GM12891 (cell line): ENCODE measurements around the gene PLEK.

Experiments used
- PAX5 ChIP-seq: IDR thresholded peaks from 2 replicates; pipeline ENCODE4 v1.6.1; 2011; ENCODE audit warnings: low read length, moderate library complexity, mild to moderate bottlenecking; ENCODE audit not compliant: insufficient read depth, severe bottlenecking
- POLR2A ChIP-seq: IDR thresholded peaks from 2 replicates; pipeline ENCODE4 v1.6.1; 2011; ENCODE audit warnings: low read depth, low read length, control low read depth

- TF ChIP-seq PAX5, result no peak
- TF ChIP-seq POLR2A, result 0 out of 2 replicates have a peak, but pooled peaks have one; percentile 5
Observed at GRCh38 chr2:68379184-68379708, 14.2 kb downstream of the PLEK start.
